H1 (cell line): ENCODE measurements around the gene SRXN1. TPM values are rescaled to one million over a fixed set of nuclear protein-coding genes. Genes with fewer than 3 reads are reported as not detected.

Source experiments
- ASH2L ChIP-seq: fragments of 200-600, 300-600 bp; sonication (generic); IDR thresholded peaks from one replicate; pipeline ENCODE4 v1.7.1; 2017; ENCODE audit warnings: low read length
- CEBPB ChIP-seq: IDR thresholded peaks from 2 replicates; pipeline ENCODE4 v1.6.1; 2012; ENCODE audit warnings: low read depth, low read length
- CTBP2 ChIP-seq: IDR thresholded peaks from 2 replicates; pipeline ENCODE4 v1.7.0; 2011; ENCODE audit warnings: borderline replicate concordance, mild to moderate bottlenecking, moderate library complexity, mixed read lengths, low read length; ENCODE audit not compliant: insufficient read depth, insufficient read length
- CTCF ChIP-seq, 3 experiments: IDR thresholded peaks; 1 replicate in 2 of 3; 2 replicates in 1 of 3; pipeline versions ENCODE4 v1.5.1 to v1.6.1; 2011; ENCODE audit warnings: low read length in 3 of 3, mild to moderate bottlenecking in 3 of 3, inconsistent platforms in 2 of 3, low read depth in 1 of 3, moderate library complexity in 1 of 3; ENCODE audit not compliant: insufficient read depth in 1 of 3; ENCODE audit errors: control extremely low read depth in 1 of 3
- EP300 ChIP-seq, 2 experiments: IDR thresholded peaks; 1 replicate in 1 of 2; 2 replicates in 1 of 2; pipeline ENCODE4 v1.6.1; 2011 to 2012; ENCODE audit warnings: low read depth in 2 of 2, low read length in 2 of 2, mild to moderate bottlenecking in 2 of 2, borderline replicate concordance in 1 of 2, inconsistent platforms in 1 of 2, moderate library complexity in 1 of 2
- GABPA ChIP-seq: IDR thresholded peaks from 2 replicates; pipeline ENCODE4 v1.6.1; 2011; ENCODE audit warnings: mild to moderate bottlenecking, low read length, moderate library complexity, borderline replicate concordance; ENCODE audit not compliant: insufficient read depth
- HDAC2 ChIP-seq, 2 experiments: fragments of 300-600 bp in 1 of 2; sonication (generic) in 1 of 2; IDR thresholded peaks; 2 replicates each; pipeline ENCODE4 v1.6.1; 2011 to 2012; ENCODE audit warnings: low read depth in 2 of 2, low read length in 2 of 2, mild to moderate bottlenecking in 2 of 2, moderate library complexity in 2 of 2, borderline replicate concordance in 1 of 2, inconsistent platforms in 1 of 2
- JUND ChIP-seq: IDR thresholded peaks from 2 replicates; pipeline ENCODE4 v1.6.1; 2011; ENCODE audit warnings: mild to moderate bottlenecking, improper control_type of control experiment, low read length
- KDM5A ChIP-seq: fragments of 200-600 bp; IDR thresholded peaks from 2 replicates; pipeline ENCODE4 v1.7.1; 2012; ENCODE audit warnings: mild to moderate bottlenecking, low read length, inconsistent platforms, mixed read lengths
- MAX ChIP-seq: IDR thresholded peaks from 2 replicates; pipeline ENCODE4 v1.6.1; 2012; ENCODE audit warnings: inconsistent platforms
- PHF8 ChIP-seq: fragments of 200-600 bp; sonication (generic); conservative IDR thresholded peaks from 2 replicates; pipeline ENCODE4 v1.7.1; 2012; ENCODE audit warnings: low read depth, mild to moderate bottlenecking, inconsistent platforms, low read length, moderate library complexity
- RXRA ChIP-seq: IDR thresholded peaks from 2 replicates; pipeline ENCODE4 v1.6.1; 2011; ENCODE audit warnings: low read depth, mild to moderate bottlenecking, low read length, moderate library complexity; ENCODE audit not compliant: insufficient read depth
- SP1 ChIP-seq: IDR thresholded peaks from 2 replicates; pipeline ENCODE4 v1.6.1; 2011; ENCODE audit warnings: low read depth, low read length
- TAF1 ChIP-seq: IDR thresholded peaks from 2 replicates; pipeline ENCODE4 v1.6.1; 2011; ENCODE audit warnings: mild to moderate bottlenecking, low read depth, low read length
- TBP ChIP-seq: IDR thresholded peaks from 2 replicates; pipeline ENCODE4 v1.6.1; 2011; ENCODE audit warnings: low read depth, low read length, improper control_type of control experiment
- YY1 ChIP-seq: IDR thresholded peaks from 2 replicates; pipeline ENCODE4 v1.6.1; 2011; ENCODE audit warnings: low read depth, mild to moderate bottlenecking, low read length
- ZNF274 ChIP-seq: IDR thresholded peaks from 2 replicates; pipeline ENCODE4 v1.7.0; 2012; ENCODE audit warnings: low read length, borderline replicate concordance; ENCODE audit errors: extremely low read depth
- polyA plus RNA-seq, 7 experiments: library from polyadenylated mRNA; depleted of rRNA in 3 of 7; stranded (reverse) in 5 of 7; unstranded in 2 of 7; fragments of >200 nt in 5 of 7; fragments of 200-250 nt in 2 of 7; gene quantifications; 1 replicate in 5 of 7; 2 replicates in 1 of 7; 4 replicates in 1 of 7; pipeline versions ENCODE4 v1.2.1 to v1.2.3, GENCODE V29; 2011 to 2013; ENCODE audit warnings: missing spikeins in 2 of 7, mixed read lengths in 2 of 7
- total RNA-seq: library from RNA; stranded (reverse); fragmentation: NEBNext Ultra II Directional; extraction: Animal tissue kit (Norgen Biotek cat#: 25700); gene quantifications from 2 replicates; pipeline ENCODE4 v1.2.1, GENCODE V29; 2021

Gene SRXN1
- total and polyA plus RNA-seq, 2 of the 8 experiments (the other 6 are each of a cell fraction or from before 2014, with no cell fraction given): 12.2 to 15.8 TPM

GRCh38 chr20:645318-646106 is 7.5 kb downstream of the SRXN1 start (continued):
- TF ChIP-seq RXRA (no peak), SP1 (no peak), CTBP2 (no peak), PHF8 (no peak), ZNF274 (no peak), GABPA (peak; percentile 62; the same call in 1 of the 2 replicates), CEBPB (0 out of 2 replicates have a peak, but pooled peaks have one; percentile 8), MAX (peak; percentile 68), CTCF (IDR thresholded peaks at IDR 0.05; ENCODE audit: control extremely low read depth in 1 of 3, insufficient read depth in 1 of 3, low read depth in 1 of 3, low read length in 3 of 3) (peak; percentile 87 to 96 (median 96)), ASH2L (no peak), EP300 (IDR thresholded peaks at IDR 0.05; ENCODE audit: borderline replicate concordance in 1 of 2, low read depth in 2 of 2, low read length in 2 of 2) (peak in 1 of 2 experiments; percentile 50; a peak in 1 of 3 replicates), YY1 (peak; percentile 37; the same call in 1 of the 2 replicates), JUND (no peak), KDM5A (no peak), TBP (peak; percentile 74), HDAC2 (IDR thresholded peaks at IDR 0.05; ENCODE audit: borderline replicate concordance in 1 of 2, low read depth in 2 of 2, low read length in 2 of 2) (peak; percentile 53 to 62; a peak in 1 of 4 replicates), TAF1 (no peak)
- TF ChIP-seq, all 59 proteins: peak for 13
